HG02798 (cell line): ENCODE results near the gene EXT2.

Experiments used
- ATAC-seq: cut with Tn5 transposase; IDR thresholded peaks from one replicate; pipeline ENCODE4 v1.9.1; 2021; ENCODE audit warnings: mild to moderate bottlenecking; ENCODE audit not compliant: unreplicated experiment, poor library complexity

EXT2 gene

GRCh38 chr11:44128729-44129128 lies 33.3 kb downstream of the EXT2 start:
- ATAC-seq: no peak

GRCh38 chr11:44130751-44131150 lies 35.3 kb downstream of the EXT2 start:
- ATAC-seq: no peak

GRCh38 chr11:44133335-44133946 lies 38.0 kb downstream of the EXT2 start:
- no peak for ATAC-seq

GRCh38 chr11:44134625-44135024 lies 39.1 kb downstream of the EXT2 start:
- ATAC-seq: no peak

GRCh38 chr11:44136176-44136945 lies 40.9 kb downstream of the EXT2 start:
- ATAC-seq: no peak

- no peak for ATAC-seq
Measured at GRCh38 chr11:44137057-44137456, 41.6 kb downstream of the EXT2 start.

- no peak for ATAC-seq
Measured at GRCh38 chr11:44138286-44138685, 42.8 kb downstream of the EXT2 start.

GRCh38 chr11:44138980-44139379 lies 43.5 kb downstream of the EXT2 start:
- ATAC-seq: no peak

GRCh38 chr11:44139565-44140330 lies 44.3 kb downstream of the EXT2 start:
- no peak for ATAC-seq

- no peak for ATAC-seq
Measured at GRCh38 chr11:44140372-44140771, 44.9 kb downstream of the EXT2 start.

GRCh38 chr11:44140805-44141204 lies 45.3 kb downstream of the EXT2 start:
- no peak for ATAC-seq

- ATAC-seq: no peak
Measured at GRCh38 chr11:44143987-44144909, 48.8 kb downstream of the EXT2 start.

GRCh38 chr11:44145011-44145775 lies 49.7 kb downstream of the EXT2 start:
- no peak for ATAC-seq

GRCh38 chr11:44146931-44147330 lies 51.5 kb downstream of the EXT2 start:
- ATAC-seq: no peak

- ATAC-seq: no peak
Measured at GRCh38 chr11:44147751-44148150, 52.3 kb downstream of the EXT2 start.

- ATAC-seq: no peak
Measured at GRCh38 chr11:44149651-44150050, 54.2 kb downstream of the EXT2 start.

- ATAC-seq: no peak
Measured at GRCh38 chr11:44150401-44150800, 54.9 kb downstream of the EXT2 start.

GRCh38 chr11:44157019-44157418 lies 61.5 kb downstream of the EXT2 start:
- no peak for ATAC-seq

GRCh38 chr11:44158384-44158783 lies 62.9 kb downstream of the EXT2 start:
- ATAC-seq: no peak
